ENCODE measurements around the gene TM9SF1.

The TM9SF1 gene

GRCh38 chr14:24194873-24195185 is 412 bp downstream of the TM9SF1 start:
- no peak for DNase-seq

DNA sequence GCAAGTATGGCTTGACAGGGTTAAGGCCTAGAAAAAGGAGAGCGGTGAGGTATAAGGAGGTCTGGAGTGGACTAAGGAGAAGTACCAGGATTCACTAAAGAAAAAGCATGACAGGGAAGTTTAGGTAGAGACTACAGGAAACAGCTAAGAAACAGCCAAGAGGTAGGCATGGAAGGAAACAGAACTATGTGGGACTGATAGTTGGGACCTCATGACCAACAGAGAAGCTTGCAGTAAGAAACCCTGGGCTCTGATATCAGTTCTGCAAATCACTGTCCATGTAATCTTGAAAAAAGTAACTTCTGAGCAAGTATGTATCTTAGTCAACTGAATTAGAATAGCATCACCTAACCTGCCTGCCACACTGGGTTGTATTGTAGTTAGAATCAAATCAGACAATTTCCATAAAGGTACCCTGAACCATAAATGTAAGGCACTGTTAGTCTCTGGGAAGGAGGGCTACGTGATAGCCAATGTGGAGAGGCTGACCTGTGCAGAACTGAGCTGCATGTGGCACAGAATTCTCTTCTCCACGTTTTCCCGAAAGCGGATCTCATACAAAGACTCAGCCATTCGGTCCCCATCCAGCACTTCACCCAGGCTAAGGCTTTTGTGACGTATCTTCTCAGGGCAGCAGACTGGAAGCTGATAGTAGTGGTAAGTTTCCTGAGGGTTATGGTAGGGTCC is 912 bp downstream of the TM9SF1 start:
- DNase-seq = no peak

DNA sequence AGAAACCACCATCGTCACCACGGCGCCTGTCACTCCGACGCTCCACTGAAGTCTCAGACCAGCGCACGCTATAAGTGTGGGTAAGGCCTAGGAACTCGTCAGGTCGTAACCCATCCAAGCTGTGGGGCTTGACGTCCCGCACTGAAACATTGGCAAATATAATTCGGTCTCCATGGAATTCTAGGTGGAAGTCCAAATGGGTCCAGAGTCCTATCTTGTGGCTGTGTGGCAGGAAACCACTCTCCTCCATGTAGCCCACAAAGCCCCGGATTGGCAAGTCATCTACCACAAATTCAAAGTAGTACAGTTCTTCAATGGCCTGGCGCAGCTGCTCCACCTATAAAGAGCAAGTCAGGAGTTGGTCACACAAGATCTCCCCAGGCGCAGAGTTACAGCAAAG is 2.3 kb downstream of the TM9SF1 start:
- DNase-seq = no peak

GRCh38 chr14:24190416-24190815 is 4.8 kb downstream of the TM9SF1 start:
- no peak for DNase-seq

- DNase-seq = no peak
These were observed 5.8 kb downstream of the TM9SF1 start for GRCh38 chr14:24189460-24189859.

DNA sequence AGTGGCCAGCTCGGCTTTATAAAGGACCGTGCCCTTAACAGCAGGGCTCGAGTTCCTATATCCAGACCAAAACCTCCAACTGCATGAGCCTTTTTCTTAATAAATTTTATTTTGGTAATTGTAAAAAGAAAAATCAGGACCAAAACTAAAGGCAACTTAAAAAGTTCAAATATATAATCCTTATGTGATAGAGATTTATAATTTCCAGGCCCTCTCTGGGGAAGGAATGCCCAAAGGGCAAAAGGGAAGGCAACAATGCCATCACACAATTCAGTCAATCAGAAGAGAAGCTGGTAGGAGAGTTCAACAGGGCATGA is 6.2 kb downstream of the TM9SF1 start:
- no peak for DNase-seq

GRCh38 chr14:24188251-24189058 is 6.8 kb downstream of the TM9SF1 start, which contains the start of gene IPO4:
TSS of gene IPO4 (minus strand) at chr14:24188816. CDS start at chr14:24188787, 29 bp downstream.
- DNase-seq = peak; percentile 94

DNA sequence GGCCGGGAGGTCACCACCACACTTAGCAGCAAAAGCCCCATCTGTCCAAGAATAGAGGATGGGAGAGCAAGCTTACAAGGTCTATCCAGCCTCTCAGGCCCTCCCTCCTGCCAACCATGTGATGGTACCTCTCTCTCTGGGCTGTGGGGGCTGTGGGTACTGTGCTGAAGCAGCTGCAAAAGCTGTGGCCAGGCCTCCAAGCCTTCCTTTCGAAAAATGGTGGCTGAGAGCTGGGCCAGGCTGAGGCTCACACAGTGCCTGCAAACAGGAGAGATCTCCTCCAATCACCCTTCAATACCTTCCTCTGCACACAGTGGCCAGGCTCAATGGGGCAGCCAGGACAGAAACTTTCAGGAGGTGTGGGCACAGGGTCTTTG is 7.7 kb downstream of the TM9SF1 start:
- no peak for DNase-seq

GRCh38 chr14:24186831-24187538 is 8.3 kb downstream of the TM9SF1 start:
- no peak for DNase-seq

DNA sequence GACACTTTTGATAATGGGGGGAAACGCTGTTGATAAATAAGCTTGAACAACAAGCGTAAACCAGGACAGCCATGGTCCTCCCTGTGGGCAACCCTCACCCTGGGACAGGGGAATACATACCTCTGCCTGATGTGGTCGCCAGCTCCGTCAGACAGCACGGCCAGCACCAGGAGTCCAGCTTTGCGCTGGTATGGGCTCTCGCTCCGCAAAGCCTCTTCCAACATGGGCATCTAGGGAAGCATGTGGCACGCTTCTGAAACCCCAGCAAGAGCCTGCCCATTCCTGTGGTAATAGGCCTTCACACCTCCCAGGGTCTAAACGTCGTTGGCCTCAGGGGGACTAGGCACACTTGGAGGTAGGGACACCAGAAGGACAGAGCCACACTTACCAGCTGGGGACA is 9.5 kb downstream of the TM9SF1 start:
- DNase-seq = no peak

- DNase-seq = no peak
These were observed 10.2 kb downstream of the TM9SF1 start for GRCh38 chr14:24185026-24185425.

DNA sequence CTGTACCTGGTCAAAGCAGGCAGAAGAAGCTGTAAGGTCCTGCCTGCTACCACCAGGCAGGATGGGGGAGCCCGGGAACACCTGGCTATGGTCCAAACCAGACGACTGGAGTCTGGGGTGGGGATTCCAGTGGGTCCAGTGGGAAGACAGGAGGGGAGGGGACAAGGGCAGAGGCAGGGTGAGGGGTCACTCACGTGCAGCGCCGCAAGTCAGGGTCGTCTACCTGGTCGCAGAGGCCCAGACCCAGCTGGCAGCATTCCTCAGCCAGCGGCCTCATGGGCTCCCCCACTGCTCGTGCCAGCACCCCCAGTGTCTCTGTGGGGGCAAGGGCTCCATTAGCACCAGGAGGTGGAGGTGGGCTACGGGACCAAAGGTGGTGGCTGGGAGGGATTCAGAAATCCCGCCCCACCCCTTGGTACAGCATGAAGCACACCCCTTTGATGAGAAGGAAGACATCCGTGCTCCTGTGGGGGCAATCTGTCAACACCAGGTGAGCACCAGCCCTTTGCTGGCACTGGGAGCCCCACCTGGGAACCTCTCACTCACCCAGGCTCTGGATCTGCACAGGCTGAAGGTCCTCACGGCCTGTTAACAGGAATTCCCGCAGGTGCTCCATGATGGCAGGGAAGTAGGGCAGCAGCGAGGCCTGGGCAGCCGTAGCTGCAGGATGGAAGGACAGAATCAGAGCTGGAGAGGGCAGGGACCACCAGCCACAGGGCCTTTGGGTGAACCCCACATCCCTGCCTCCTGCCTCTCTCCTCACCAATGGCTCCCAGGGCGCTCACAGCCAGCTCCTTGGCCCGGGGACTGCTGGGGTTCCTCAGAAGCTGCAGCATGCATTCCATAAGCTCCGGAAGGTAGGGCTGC is 10.9 kb downstream of the TM9SF1 start:
- DNase-seq = no peak

- DNase-seq = no peak
These were observed 12.2 kb downstream of the TM9SF1 start for GRCh38 chr14:24183014-24183481.

GRCh38 chr14:24182110-24182882 is 12.9 kb downstream of the TM9SF1 start:
- no peak for DNase-seq

GRCh38 chr14:24181371-24182077 is 13.7 kb downstream of the TM9SF1 start:
- no peak for DNase-seq

GRCh38 chr14:24179961-24180796 is 15.1 kb downstream of the TM9SF1 start:
- no peak for DNase-seq

DNA sequence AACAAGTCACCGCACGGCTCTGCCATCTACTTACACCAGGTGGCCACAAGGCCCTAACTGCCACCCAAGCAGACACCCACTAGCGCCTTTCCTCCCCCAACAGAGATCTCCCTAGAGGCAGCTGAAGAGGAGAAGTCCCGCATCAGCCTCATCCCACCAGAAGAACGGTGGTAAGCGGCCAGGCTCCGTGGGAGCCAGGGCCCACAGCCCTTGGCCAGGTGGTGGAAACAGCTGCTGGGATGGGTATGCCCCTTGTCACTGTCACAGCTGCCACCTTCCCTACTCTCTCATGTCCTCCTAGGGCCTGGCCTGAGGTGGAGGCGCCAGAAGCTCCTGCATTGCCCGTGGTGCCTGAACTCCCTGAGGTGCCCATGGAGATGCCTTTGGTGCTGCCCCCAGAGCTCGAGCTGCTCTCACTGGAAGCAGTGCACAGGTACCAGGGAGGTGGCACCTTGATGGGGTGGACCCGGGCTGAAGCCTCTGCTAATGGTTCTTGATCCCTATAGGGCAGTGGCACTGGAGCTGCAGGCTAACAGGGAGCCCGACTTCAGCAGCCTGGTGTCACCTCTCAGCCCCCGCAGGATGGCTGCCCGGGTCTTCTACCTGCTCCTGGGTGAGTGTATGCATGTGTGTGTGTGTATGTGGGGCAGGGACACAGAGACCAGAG is 15.8 kb downstream of the TM9SF1 start:
- no peak for DNase-seq

- no peak for DNase-seq
These were observed 16.7 kb downstream of the TM9SF1 start for GRCh38 chr14:24178399-24179178.

DNA sequence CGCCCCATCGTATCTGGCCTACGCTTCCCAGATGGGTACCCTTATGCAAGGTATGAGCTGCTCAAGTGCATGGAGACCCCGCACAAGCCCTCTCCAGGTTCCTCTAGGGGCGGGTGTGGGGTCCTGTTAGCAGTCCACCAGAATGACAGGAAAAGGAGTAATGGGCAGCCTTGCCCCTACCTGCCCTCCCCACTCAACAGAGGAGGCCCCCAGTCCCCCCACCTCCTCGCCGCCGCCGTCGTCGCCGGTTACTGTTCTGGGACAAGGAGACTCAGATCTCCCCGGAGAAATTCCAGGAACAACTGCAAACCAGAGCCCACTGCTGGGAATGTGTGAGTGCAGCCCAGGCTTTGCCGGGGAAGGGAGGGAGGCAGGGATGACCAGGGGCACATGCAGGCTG is 17.4 kb downstream of the TM9SF1 start:
- no peak for DNase-seq
